GM21786 (cell line): ENCODE measurements around the gene AIFM1.
"Not testable (repeated sequence)": the region's sequence is repeated elsewhere in the genome, so short reads cannot be mapped to it uniquely, and the experiment has no call there.

Source experiments
- ATAC-seq: cut with Tn5 transposase; IDR thresholded peaks from one replicate; pipeline ENCODE4 v1.9.1; 2021; ENCODE audit not compliant: unreplicated experiment

Gene AIFM1

DNA sequence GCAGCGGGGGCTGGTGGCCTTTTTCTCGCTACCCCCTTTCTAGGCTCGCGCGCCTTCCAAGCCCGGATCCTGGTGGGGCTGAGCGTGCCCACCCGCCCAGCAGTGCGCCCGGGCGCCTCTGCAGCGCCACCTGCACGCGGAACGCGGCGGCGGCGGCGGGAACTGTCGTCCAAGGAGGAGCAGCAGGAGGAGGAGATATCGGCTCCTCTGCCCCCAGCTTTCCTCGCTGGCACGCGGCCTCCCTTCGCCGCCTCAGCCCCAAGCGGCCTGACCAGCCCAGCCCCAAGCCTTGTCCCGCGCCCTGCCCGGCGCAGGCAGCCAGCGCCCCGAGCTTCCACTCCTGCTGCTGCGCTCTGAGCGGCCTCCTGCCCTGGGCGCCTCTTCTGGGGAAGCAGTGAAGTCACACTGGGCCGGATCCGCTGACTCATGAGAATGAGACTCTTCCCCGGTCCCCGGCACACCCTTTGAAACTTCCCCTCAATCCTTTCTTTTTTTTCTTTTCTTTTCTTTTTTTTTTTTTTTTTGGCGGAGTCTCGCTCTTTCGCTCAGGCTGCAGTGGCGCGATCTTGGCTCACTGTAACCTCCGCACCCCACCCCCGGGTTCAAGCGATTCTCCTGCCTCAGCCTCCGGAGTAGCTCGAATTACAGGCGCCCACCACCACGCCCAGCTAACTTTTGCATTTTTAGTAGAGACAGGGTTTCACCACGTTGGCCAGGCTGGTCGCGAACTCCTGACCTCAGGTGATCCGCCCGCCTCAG is 44.7 kb downstream of the AIFM1 start:
- ATAC-seq = peak; percentile 51

DNA sequence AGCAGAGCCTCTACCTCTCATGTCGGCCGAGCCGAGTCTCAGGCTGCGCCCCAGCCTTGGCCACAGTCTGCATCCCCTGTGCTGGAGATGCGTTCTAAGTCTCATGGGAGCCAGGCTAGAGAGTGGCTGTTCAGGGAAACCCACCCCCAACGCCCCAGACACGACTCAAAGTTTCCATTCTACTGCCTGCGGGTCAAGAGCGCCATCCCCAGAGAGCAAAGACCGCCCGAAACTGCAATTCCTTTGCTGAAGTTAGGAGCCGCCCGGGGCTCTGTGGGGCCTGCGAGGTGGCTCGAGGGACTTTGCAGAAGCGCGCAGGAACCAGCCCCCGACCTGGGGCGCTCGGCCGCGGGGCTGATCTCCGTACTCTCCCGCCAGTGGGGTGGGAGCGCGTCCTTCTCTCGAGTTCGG is 45.3 kb downstream of the AIFM1 start:
- peak; percentile 29 for ATAC-seq

- no peak for ATAC-seq
Measured at GRCh38 chrX:130119312-130119898, 46.2 kb downstream of the AIFM1 start.

- ATAC-seq = no peak
Measured at GRCh38 chrX:130118441-130119311, 47.0 kb downstream of the AIFM1 start.

- no peak for ATAC-seq
Measured at GRCh38 chrX:130117166-130117565, 48.5 kb downstream of the AIFM1 start.

GRCh38 chrX:130115119-130115885 is 50.3 kb downstream of the AIFM1 start:
- ATAC-seq = not testable (repeated sequence)

GRCh38 chrX:130114141-130114588 is 51.5 kb downstream of the AIFM1 start:
- no peak for ATAC-seq

- no peak for ATAC-seq
Measured at GRCh38 chrX:130111220-130112154, 54.2 kb downstream of the AIFM1 start.

GRCh38 chrX:130110379-130111219 is 55.0 kb downstream of the AIFM1 start, which contains the start of gene ELF4:
ELF4 (minus strand) TSS chrX:130110497; CDS start chrX:130081330, 29,167 bp downstream.
- no peak for ATAC-seq

GRCh38 chrX:130109429-130110378 is 55.9 kb downstream of the AIFM1 start:
- ATAC-seq = no peak

DNA sequence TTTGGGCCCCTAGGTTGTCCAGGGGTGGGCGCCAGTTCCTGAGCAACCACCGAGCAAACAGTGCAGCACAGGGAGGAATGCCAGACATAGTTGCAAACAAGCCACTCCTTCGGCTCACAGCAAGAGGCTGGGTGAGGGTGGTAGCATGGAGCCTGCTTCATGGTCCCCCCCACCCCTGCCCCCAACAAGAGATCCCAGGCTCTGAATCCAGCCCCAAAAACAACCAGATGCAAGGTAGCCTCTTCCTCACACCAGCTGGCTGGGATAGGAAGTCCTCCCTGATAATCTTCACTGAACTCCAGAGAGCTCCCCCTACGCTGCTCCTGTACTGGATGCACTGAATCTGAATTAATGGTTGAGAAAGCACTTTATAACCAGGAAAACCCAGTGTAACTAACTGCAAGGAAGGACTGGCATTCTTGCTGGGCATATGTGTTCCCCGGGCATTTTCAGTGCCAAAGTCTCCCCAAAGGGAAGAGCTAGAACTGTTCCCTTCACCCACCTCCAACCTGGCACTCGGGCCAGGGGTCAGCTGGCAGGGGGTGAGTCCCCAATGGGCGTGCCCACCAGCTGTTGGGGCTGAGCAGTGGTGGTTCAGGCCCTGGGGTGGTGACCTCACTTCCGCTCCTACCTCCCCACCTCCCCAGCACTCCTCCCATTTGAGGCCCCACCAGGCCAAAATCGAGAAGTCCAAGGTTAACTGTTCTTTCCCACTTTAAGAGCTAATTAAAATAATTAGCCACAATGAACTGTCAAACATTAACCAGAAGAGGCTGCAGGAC is 56.8 kb downstream of the AIFM1 start:
- peak; percentile 80 for ATAC-seq

DNA sequence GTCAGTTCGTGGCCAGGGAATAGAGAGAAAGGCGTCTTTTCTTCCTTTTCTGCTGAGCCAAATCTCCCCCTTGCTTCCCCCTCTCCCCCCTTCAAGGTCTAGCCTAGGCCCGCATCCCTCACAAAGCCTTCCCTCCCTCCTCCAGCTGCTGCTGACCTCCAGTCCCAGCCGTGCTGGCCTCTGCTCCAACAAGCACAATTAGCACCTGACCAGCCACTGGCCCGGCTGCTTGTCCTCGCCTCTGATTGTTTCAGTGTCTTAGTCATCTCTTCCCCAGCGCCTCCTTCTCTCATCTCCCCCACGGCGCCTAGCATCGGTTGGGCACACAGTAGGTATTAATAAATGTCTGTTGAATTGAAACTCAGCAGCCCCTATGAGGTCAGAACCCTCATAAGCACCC is 59.6 kb downstream of the AIFM1 start:
- ATAC-seq = no peak

DNA sequence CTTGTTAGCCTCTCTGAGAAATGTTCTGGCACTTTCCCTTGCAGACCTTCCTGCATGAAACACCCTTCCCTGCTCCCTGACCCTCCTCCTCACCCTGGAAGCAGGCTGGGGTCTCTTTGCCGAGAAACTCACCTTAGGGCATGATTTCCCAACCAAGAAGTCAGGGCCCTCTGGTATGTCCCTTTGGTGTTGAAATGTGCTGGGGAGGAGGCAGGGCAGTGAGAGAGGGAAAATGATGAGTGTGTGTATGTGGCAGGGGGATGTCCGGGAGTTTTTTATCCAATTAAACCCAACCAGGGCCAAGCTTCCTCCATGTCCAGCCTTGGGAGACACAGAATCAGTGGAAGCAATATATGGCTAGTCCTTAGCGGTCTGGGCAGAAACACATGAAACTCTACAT is 60.4 kb downstream of the AIFM1 start:
- no peak for ATAC-seq

DNA sequence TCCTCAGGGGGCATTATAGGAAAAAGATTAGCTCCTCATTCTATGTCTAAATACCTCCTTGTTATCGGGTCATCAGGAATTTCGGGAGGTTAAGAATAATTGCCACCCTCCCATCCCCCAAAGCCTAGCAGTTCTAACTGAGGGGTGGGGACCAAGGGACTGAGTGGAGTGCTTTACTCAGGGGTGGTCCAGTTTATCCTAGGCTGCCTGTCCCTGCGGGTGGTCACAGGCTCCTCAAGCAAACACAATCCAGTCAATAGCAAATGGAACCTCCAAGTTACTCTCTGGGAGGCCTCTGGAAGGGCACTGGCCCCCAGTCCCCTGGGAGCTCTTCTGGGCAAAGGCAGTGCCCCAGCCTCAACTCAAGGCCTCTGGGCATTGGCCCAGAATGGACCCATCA is 62.0 kb downstream of the AIFM1 start:
- ATAC-seq = no peak

DNA sequence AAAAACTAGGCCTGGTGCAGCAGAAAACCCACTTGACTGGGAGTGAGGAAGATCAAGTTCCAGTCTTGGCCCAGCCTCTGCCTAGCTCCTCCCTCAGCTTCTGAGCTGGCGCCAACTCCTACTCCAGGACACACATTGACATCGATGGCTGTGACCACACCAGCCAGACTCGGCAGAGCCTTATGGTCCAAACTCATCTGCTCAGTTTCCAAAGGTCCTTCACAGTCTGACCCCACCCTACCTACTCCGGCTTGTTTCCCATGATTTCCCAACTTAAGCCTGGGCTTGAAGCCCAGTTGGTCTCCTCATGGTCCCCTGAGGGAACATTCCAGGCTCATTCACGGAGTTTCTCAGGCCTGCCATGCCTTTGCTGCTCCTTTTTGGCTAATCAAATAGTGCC is 65.5 kb downstream of the AIFM1 start:
- ATAC-seq = no peak

DNA sequence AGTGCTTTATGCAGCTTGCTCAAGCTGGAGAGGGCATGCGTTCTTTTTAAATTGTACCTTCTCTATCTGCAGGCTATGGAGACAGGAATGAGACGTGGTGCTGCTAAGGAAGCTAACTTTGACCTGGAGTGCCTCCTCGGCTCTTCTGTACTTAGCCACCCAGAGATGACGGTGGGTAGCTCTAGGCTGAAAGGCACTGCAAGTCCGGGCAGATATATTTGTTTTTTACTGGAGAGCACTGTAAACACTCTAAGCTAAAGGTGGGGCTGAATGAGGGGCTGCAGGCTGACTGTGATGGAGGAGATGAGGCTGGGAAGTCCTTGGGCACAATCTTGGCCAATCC is 67.5 kb downstream of the AIFM1 start:
- ATAC-seq = no peak
